Activated CD4-positive, alpha-beta T cell treated with anti-CD3 and anti-CD28 coated beads, Interleukin-2, amount 50 U/mL, for 16 hours (primary cell): ENCODE results near the gene LRRC8D.
A peak's percentile ranks its signal among the peaks of the same experiment; 100 is the strongest.
"Not testable (repeated sequence)": the region's sequence is repeated elsewhere in the genome, so short reads cannot be mapped to it uniquely, and the experiment has no call there.

Experiments
- DNase-seq: peaks from one replicate; pipeline ENCODE4 v3.0.0-alpha.2; 2020

The LRRC8D gene

DNA sequence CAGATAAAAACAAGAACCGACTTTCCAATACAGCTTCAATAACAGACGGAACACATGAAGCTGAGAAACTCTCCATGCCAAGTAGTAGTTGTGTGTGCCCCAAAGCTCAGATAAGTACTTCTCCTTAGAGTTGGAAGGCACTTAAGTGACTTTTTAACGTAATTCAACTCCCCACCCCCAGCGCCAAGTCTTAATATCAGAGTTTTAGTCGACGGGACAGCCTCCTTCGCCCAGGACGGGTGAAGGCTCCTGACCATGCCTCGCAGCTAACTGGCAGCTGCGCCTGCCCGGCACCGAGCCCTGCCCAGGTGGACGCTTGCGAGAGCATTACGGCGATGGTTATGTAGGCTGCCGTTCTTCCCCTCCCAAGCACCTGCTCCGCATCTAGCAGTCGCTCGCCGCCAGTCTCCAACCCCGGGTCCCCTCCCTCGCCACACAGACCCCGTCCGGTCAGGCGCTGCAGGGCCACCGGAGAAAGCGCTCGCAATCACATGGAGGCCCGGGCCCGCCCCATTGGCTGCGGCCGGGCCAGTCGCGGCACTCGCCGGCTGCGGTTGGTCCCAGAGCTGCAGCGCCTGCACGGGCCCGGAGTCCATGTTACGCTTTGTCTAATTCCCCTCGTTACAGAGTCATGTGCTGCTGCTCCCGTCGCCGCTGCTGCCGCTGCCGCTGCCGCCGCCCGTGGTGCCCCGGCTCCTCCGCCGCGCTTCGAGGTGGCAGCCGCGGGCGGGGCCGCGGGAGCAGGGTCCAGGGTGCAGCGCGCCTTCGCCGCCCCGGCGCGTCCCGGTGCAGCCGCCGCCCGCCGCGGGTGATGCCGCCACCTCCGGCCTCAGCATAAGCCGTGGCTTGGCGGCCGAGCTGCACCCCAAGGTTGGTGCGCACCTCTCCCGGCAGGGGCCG lies at the start of gene LRRC8D:
TSS of gene LRRC8D (plus strand) at position 611 of the 900 bp plus-strand sequence. CDS start 112,037 bp downstream, outside the sequence.
- DNase-seq, result peak; percentile 77

DNA sequence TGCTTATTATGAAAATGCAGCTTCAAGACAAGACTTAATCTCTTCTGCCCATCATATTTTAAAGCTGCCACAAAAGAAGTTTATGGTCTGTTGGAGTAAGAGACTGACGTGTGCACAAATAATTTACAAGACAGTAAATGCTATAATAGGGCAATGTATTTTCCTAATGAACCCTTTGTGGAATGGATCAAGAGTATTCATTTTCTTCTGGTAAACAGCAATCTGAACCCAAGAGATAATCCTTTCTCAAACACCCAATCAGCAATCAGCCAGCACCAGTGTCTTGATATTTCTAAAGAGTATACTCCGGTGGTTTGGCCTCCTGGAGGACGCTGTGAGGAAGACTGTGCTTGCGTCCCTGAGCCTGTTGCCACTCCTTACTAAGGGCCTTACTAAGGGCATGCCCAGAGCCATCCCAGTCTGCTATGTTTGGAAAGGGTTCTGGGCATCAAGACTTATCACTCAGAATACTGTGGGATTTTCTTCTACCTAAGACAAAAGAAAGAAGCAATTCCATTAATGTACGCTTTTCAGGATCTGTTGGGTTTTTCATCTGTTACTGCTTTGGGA lies 48.8 kb upstream of the LRRC8D start:
- DNase-seq, result no peak

DNA sequence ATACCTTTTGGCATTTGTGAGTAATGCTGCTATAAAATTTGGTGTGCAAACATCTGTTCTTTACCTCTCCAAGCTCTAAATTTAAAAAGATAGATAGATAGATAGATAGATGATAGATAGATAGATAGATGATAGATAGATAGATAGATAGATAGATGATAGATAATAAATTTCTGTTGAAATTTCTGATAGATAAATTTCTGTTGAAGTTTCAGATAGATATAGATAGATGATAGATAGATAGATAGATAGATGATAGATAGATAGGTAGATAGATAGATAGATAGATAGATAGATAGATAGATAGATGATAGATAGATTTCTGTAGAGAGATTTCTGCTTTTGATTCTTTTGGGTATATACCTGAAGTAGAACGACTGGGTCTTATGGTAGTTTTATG lies 44.7 kb upstream of the LRRC8D start:
- not testable (repeated sequence) for DNase-seq

DNA sequence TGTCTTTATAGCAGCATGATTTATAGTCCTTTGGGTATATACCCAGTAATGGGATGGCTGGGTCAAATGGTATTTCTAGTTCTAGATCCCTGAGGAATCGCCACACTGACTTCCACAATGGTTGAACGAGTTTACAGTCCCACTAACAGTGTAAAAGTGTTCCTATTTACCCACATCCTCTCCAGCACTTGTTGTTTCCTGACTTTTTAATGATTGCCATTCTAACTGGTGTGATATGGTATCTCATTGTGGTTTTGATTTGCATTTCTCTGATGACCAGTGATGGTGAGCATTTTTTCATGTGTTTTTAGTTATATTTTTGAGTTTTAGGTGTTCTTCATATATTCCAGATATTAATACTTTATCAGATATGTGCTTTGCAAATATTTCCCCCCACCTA lies 43.6 kb upstream of the LRRC8D start:
- not testable (repeated sequence) for DNase-seq

DNA sequence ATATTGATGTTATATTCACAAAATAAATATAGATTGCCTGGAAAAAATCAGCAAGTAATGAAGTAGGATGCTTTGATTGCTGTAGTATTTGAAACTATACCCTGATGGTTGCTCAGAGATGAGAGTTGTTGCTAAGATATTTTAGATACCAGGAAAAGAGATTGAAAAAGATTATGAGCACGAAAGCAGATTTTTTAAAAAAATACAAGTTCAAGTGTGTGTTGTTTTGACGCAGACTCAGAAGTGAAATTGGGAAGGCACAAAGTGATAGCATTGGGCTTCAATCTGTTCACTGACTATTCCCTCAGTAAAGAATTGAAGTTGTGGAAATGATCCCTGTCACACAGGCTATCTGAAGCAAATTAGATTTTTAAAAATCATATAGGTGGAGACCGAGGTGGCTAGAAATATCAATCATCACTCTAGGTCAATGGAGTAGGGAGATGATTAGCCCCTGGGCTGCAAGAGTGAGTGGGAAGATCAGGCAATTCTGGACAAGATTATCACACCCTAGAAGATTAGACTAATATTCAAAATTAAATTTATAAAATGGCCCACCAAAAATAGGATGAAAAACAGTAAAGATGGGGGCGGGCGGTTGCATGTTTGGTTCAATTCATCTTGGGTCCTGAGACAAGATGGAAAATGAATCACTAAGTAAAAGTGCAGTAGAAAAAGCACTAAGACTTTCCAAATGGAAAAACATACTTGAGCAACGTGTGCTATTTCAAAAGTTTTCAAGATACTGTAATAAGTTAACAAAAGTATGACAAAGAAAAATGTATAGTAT lies 41.5 kb upstream of the LRRC8D start:
- no peak for DNase-seq

DNA sequence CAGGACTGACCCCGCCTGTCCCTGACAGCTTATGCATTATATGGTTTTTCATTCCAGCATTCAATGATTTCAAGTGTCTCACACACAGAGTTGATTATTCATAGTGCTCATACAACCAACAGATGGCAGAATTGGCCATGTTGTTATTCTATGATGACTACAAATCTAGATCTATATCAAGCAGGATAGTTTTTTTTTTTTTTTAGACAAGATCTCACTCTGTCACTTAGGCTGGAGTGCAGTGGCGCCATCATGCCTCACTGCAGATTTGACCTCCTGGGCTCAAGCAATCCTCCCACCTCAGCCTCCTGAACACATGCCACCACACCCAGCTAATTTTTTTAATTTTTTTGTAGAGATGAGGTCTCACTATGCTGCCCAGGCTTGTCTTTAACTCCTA lies 40.1 kb upstream of the LRRC8D start:
- peak; percentile 52 for DNase-seq

DNA sequence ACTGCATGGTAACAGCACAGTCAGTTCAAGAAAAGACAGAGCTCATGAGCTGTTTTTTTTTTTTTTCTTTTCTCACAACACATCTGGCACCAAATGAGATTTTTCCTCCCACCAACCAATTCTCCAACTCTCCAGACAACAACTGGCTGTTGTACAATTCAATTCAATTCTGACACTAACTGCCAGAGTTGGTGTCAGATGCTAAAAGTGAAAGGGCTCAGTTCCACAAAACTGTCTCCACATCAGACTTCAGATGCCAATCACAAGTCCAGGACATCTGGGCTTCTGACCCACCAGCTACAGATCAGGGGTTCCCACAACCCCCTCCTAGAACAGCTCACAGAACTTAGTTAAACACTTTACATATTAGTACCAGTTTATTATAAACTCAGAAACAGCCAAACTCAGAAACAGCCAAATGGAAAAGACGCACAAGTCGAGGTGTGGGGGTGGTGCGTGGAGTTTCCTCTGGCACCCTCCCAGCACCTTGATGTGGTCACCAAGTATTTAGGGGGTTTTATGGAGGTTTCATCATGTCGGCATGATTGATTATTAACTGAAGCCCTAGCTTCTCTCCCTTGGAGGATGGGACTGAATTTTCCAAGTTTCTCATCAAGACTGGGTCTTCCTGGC lies 39.2 kb upstream of the LRRC8D start:
- peak; percentile 44 for DNase-seq

DNA sequence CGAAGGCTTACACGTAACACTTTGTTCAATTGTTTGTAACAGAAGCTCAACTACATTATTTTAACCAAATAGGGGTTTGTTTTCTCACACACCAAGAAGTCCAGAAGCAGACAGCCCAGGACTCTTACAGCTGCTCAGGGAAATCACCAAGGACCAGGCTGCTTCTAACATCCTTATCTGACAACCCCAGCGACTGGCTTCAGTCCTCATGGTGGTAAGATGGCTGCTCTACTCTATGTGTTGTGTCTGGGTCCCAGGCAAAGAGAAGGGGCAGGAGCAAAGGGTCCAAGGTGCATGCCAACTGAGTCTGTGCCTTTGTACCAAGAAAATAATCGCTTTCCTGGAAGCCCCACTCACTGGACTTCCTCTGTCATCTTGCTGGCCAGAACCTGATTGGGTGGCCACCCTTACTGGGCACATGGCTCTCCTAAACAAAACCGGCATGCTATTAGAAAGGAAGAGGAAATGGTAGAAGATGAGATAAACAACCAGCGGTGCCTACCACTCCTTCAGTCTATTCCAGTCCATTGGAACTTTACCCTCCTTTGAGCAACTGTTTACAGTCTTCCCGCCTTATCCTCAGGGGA lies 34.1 kb upstream of the LRRC8D start:
- DNase-seq, result no peak

DNA sequence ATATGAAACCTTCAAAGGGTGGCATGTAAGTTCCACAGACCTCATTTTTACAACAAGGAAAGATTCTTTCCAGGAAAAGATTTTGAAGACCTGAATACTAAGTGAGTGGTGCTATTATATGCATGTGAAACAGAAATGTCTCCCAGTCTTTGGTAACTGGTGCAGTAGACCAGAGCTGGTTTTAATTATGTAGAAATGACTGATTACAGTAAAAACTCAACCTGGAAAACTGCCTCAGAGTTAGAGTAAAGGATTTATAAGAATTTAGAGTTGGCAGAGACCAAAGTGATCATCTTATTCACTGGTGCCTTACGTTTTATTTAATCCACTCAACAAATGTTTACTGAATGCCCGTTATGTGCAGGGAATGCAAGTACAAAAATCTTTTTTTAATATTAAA lies 30.2 kb upstream of the LRRC8D start:
- no peak for DNase-seq

DNA sequence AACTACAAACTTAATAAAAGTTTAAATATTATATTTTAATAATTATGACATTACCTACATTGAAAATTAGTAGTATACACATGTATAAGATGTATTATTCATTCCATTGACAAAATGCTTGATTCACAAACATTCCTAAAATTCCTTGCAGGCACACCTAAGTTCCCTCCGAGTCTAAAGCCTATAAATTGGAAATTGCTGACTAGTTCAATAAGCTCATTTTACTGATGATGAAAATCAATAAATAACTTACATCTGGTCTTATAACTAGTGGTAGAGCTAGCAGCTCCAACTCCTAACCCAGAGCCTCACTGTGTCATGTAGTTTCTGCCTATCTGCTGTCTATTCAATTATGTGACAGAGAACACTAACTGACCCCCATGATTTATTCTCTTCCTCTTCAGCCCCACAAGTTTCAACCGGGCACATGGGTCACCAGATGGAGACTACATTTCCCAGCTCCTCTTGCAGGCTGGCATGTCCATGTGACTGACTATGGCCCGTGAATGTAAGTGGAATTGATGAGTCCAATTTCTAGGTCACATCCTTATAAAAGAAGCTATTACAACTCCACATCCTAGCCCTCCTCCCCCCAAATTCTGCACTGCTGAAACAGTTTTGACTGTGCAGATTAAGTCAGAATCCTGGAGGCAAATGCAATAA lies 29.6 kb upstream of the LRRC8D start:
- no peak for DNase-seq

DNA sequence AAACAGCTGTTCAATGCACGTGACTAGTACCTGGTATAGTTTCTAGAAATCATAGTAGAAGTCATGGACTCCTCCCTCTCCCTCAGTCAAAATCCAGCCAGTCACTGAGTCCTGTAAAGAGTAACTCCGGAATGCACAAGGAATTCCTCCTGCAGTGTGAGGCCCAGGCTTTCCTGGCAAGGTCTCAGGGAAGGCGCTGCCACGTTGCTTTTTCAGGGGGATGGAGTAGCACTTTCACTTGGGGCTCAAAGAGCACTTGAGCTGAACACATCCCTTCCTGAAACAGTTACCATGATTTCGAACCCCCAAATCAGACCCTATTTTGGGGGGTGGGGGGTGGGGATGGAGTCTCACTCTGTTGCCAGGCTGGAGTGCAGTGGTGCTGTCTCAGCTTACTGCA lies 26.4 kb upstream of the LRRC8D start:
- DNase-seq, result no peak

DNA sequence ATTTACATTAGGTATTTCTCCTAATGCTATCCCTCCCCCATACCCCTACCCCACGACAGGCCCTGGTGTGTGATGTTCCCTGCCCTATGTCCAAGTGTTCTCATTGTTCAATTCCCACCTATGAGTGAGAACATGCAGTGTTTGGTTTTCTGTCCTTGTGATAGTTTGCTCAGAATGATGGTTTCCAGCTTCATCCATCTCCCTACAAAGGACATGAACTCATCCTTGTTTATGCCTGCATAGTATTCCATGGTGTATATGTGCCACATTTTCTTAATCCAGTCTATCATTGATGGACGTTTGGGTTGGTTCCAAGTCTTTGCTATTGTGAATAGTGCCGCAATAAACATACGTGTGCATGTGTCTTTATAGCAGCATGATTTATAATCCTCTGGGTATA lies 25.3 kb upstream of the LRRC8D start:
- not testable (repeated sequence) for DNase-seq

DNA sequence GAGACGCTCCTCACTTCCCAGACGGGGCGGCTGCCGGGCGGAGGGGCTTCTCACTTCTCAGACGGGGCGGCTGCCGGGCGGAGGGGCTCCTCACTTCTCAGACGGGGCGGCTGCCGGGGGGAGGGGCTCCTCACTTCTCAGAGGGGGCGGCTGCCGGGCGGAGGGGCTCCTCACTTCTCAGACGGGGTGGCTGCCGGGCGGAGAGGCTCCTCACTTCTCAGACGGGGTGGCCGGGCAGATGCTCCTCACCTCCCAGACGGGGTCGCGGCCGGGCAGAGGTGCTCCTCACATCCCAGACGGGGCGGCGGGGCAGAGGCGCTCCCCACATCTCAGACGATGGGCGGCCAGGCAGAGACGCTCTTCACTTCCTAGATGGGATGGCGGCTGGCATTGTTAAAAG lies 23.0 kb upstream of the LRRC8D start:
- DNase-seq, result not testable (repeated sequence)

DNA sequence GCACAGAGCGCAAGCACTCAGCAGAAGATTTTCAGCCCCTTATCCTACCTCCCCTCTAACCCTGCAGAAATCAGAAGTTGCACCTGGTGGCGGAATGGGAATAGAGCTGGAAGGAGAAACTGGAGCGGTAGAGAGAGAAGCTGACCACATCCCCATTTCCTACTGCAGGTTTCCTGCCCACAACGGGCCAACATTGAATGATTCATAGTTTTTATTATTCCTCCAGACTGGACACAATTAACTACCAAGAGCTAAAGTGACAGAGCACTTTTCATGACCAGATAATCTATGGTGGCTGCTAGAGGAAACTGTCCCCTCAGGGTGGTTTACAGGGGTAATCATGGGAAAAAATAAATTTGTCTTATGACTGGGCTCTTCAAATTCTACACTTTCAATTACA lies 21.3 kb upstream of the LRRC8D start:
- DNase-seq, result no peak

DNA sequence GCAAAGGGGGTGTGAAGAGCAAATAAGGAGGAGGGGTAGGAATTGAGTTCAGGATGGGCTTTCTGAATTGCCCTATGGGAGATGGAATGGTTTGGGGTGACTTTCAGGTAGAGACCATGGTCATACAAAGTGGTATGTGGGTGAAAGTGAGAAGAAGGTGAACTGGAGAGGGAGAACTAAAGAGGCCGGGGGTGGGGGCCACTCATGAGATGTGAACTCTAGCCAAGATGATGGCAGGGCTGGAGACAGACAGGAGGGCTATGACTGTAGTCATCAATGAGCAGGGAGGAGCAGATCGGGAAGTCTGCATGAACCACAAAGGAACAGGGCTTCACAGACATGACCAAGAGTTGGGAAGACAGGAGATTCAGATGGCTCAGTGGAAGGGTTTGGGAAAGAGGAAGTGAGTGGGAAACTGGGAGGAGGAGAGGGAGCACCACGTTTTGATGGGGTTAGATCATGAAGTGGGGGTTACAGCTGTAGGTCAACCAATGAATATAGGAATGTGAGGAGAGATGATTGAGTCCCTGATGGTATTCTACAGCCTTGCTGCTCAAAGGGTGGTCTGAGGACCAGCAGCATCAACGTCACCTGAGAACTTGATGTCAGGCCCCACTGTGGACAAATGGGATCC lies 20.7 kb upstream of the LRRC8D start:
- DNase-seq, result no peak

DNA sequence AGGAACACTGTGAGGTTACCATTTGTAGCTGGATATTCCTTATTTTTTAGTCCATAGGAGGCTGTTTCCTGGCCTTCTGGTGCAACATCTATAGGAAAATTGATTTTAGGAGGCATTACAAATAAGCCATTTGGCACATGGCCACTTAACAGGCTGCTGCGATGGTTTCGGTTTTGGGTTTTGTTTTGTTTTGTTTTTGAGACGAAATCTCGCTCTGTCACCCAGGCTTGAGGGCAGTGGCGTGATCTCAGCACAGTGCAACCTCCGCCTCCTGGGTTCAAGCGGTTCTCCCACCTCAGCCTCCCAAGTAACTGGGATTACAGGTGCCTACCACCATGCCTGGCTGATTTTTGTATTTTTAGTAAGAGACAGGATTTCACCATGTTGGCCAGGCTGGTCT lies 20.1 kb upstream of the LRRC8D start:
- no peak for DNase-seq

DNA sequence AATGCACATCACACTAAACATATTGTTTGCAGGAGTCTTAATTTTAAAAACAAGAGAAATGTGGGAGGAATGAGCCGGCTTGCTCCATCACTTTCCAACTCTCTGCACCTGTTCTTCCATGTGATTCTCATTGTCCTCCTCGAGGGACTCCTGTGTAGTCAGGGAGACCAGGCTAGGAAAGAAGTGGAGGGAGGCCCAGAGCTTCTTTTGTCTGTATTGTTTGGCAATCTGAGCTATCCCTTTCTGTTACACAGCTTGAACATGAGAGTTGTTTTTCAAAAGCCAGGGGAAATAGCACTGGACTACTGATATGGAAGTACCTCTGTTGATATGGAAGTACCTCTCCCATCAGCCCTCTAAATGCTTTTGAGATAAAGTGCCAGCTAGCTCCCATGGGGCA lies 18.8 kb upstream of the LRRC8D start:
- no peak for DNase-seq

DNA sequence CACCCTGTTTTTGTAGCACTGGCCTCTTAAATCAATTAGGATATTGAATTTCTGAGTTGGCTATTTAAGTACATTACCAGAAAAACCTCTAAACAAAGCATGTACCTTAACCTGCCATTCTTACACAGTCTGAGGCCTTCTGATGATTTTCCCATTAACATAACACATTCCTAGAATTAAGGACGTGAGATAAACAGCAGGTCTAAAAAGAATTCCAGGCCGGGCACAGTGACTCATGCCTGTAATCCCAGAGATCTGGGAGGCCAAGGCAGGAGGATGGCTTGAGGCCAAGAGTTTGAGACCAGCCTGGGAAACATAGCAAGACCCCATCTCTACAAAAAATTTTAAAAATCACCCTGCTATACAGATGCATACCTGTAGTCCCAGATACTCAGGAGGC lies 18.0 kb upstream of the LRRC8D start:
- no peak for DNase-seq

DNA sequence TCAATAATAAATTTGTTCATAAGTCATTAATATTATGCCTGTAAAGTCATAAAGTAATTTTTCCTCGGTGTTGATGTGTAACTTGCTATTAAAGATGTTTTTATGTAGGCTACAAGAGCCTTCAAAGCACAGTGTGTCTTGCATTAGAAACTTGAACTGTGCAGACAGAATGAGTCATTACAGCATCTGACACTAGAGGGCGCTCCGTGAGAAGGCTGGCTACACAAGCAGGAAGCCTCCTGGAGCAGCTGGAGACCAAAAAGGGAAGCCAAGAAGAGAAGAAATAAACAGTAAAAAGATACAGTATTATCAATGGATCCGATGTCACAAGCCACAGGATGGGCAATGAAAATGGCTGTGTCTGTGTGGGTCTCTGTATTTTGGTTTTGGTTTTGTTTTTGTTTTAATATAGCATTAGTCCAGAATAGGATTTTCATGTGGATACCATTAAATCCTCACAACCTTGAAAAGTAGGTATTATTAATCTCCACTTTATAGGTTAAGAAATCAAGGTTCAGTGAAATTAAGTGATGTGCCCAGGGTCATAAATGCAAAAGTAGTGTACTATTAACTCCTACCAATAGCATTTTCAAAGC lies 16.1 kb upstream of the LRRC8D start:
- DNase-seq, result peak; percentile 85

DNA sequence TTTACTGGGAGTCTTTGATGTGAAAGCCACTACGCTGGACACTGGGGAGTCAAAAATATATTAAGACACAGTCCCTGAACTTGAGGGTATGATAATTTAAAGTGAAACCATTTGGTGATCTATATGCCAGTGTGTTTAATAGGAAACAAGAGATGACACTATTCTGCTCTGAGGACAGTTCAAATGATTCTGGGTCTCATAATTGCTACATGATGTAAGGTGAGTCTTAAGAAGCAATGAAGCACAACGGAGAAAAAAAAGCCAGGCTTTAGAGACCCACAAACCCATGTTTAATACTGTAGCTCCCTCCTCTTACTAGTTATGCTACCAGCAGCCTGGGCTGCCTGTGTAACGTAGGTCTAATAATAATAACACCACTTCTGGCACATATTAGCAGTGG lies 14.2 kb upstream of the LRRC8D start:
- no peak for DNase-seq

DNA sequence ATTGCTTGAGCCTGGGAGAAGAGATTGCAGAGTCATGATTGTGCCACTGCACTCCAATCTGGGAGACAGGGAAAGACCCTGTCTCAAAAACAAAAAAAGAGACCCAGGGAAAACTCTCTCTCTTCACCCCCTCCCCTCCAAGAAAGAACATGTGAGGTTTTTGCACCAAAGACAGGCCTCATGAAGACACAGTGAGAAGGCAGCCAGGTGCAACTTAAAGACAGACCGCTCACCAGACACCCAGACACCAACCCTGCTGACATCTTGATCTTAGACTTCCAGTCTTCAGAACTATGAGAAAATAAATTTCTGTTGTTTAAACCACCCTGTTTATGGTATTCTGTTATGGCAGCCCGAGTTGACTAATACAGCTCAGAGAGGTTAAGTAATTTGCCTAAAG lies 13.3 kb upstream of the LRRC8D start:
- DNase-seq, result no peak
